ENCODE measurements around the gene IL24. TPM values are rescaled to one million over a fixed set of nuclear protein-coding genes. Genes with fewer than 3 reads are reported as not detected.
"Not testable (repeated sequence)": the region's sequence is repeated elsewhere in the genome, so short reads cannot be mapped to it uniquely, and the experiment has no call there.

Gene IL24
- total RNA-seq (2014; rRNA removed; shearing (Covaris generic)) = 2.1 and 2.6 TPM in 2 replicates

GRCh38 chr1:206897175-206897574 is at the start of gene IL24:
IL24 (plus strand) TSS chr1:206897443; CDS start chr1:206897833, 390 bp downstream.
- no peak for DNase-seq (ENCODE audit: low read depth)

GRCh38 chr1:206847946-206848345 is 49.3 kb upstream of the IL24 start:
- no peak for DNase-seq (ENCODE audit: low read depth)

- DNase-seq (ENCODE audit: low read depth) = no peak
These were observed 46.8 kb upstream of the IL24 start for GRCh38 chr1:206850401-206850800.

- DNase-seq (ENCODE audit: low read depth) = peak; percentile 32
These were observed 45.8 kb upstream of the IL24 start for GRCh38 chr1:206851341-206852010.

- not testable (repeated sequence) for DNase-seq (ENCODE audit: low read depth)
These were observed 44.6 kb upstream of the IL24 start for GRCh38 chr1:206852662-206853061.

GRCh38 chr1:206853696-206854095 is 43.5 kb upstream of the IL24 start:
- DNase-seq (ENCODE audit: low read depth) = not testable (repeated sequence)

- no peak for DNase-seq (ENCODE audit: low read depth)
These were observed 42.7 kb upstream of the IL24 start for GRCh38 chr1:206854401-206855129.

- DNase-seq (ENCODE audit: low read depth) = no peak
These were observed 41.4 kb upstream of the IL24 start for GRCh38 chr1:206855859-206856258.

- peak; percentile 22 for DNase-seq (ENCODE audit: low read depth)
These were observed 40.4 kb upstream of the IL24 start for GRCh38 chr1:206856674-206857464.

GRCh38 chr1:206859082-206859521 is 38.1 kb upstream of the IL24 start:
- DNase-seq (ENCODE audit: low read depth) = no peak

- DNase-seq (ENCODE audit: low read depth) = no peak
These were observed 37.1 kb upstream of the IL24 start for GRCh38 chr1:206860165-206860564.

GRCh38 chr1:206863266-206863665 is 34.0 kb upstream of the IL24 start:
- DNase-seq (ENCODE audit: low read depth) = no peak

- DNase-seq (ENCODE audit: low read depth) = peak; percentile 72
These were observed 32.1 kb upstream of the IL24 start, which contains the start of gene IL20 for GRCh38 chr1:206864939-206865671. IL20 (plus strand) TSS chr1:206865623; CDS start chr1:206865853, 230 bp downstream.

- DNase-seq (ENCODE audit: low read depth) = no peak
These were observed 31.2 kb upstream of the IL24 start for GRCh38 chr1:206866062-206866461.

GRCh38 chr1:206867239-206867638 is 30.0 kb upstream of the IL24 start:
- no peak for DNase-seq (ENCODE audit: low read depth)

- DNase-seq (ENCODE audit: low read depth) = no peak
These were observed 29.5 kb upstream of the IL24 start for GRCh38 chr1:206867716-206868115.

- DNase-seq (ENCODE audit: low read depth) = no peak
These were observed 29.0 kb upstream of the IL24 start for GRCh38 chr1:206868264-206868663.

GRCh38 chr1:206872139-206872538 is 25.1 kb upstream of the IL24 start:
- no peak for DNase-seq (ENCODE audit: low read depth)

GRCh38 chr1:206873603-206874188 is 23.5 kb upstream of the IL24 start:
- DNase-seq (ENCODE audit: low read depth) = no peak

- DNase-seq (ENCODE audit: low read depth) = no peak
These were observed 21.4 kb upstream of the IL24 start for GRCh38 chr1:206875752-206876377.

GRCh38 chr1:206878456-206878855 is 18.8 kb upstream of the IL24 start:
- no peak for DNase-seq (ENCODE audit: low read depth)
